Measurements from ENCODE around the gene EMC9.

The EMC9 gene

GRCh38 chr14:24135834-24136683 lies 5.3 kb downstream of the EMC9 start, which contains the start of gene PSME1:
TSS of gene PSME1 (plus strand) at chr14:24136194. CDS start at chr14:24136263, 69 bp downstream.
- peak within 1 kb of the TSS; percentile 95 for H3K4me3 ChIP-seq (ENCODE audit: low read depth, low read length)
- DNase-seq (ENCODE audit: low read depth) = peak; percentile 55
- no peak for TF ChIP-seq CTCF (IDR thresholded peaks at IDR 0.05; ENCODE audit: low read depth, low read length, missing control alignments)

- no peak for TF ChIP-seq CTCF (IDR thresholded peaks at IDR 0.05; ENCODE audit: low read depth, low read length, missing control alignments)
- DNase-seq (ENCODE audit: low read depth) = no peak
- H3K4me3 ChIP-seq (ENCODE audit: low read depth, low read length) = peak overlapping the region; percentile 95
These were observed 5.9 kb downstream of the EMC9 start for GRCh38 chr14:24135584-24135833.

GRCh38 chr14:24133735-24134134 lies 7.7 kb downstream of the EMC9 start:
- no peak for DNase-seq (ENCODE audit: low read depth)
- no peak overlapping the region for H3K4me3 ChIP-seq (ENCODE audit: low read depth, low read length)
- TF ChIP-seq CTCF (IDR thresholded peaks at IDR 0.05; ENCODE audit: low read depth, low read length, missing control alignments) = no peak

GRCh38 chr14:24132976-24133375 lies 8.4 kb downstream of the EMC9 start:
- no peak overlapping the region for H3K4me3 ChIP-seq (ENCODE audit: low read depth, low read length)
- no peak for TF ChIP-seq CTCF (IDR thresholded peaks at IDR 0.05; ENCODE audit: low read depth, low read length, missing control alignments)
- DNase-seq (ENCODE audit: low read depth) = no peak

GRCh38 chr14:24132061-24132685 lies 9.2 kb downstream of the EMC9 start:
- TF ChIP-seq CTCF (IDR thresholded peaks at IDR 0.05; ENCODE audit: low read depth, low read length, missing control alignments) = no peak
- no peak overlapping the region for H3K4me3 ChIP-seq (ENCODE audit: low read depth, low read length)
- DNase-seq (ENCODE audit: low read depth) = no peak

- no peak for TF ChIP-seq CTCF (IDR thresholded peaks at IDR 0.05; ENCODE audit: low read depth, low read length, missing control alignments)
- no peak overlapping the region for H3K4me3 ChIP-seq (ENCODE audit: low read depth, low read length)
These were observed 9.8 kb downstream of the EMC9 start for GRCh38 chr14:24131549-24131966.

More at GRCh38 chr14:24131549-24131966, 9.8 kb downstream of the EMC9 start:
- no peak for DNase-seq (ENCODE audit: low read depth)

All from GM12864 (cell line).